GM19099 (cell line): ENCODE measurements around the gene PTPRN2.

Source experiments
- POLR2A ChIP-seq: IDR thresholded peaks from 3 replicates; pipeline ENCODE4 v1.6.1; 2011; ENCODE audit warnings: low read depth; ENCODE audit not compliant: insufficient read length; ENCODE audit errors: extremely low read depth

The PTPRN2 gene

GRCh38 chr7:158133515-158134271 is 453.9 kb downstream of the PTPRN2 start:
- TF ChIP-seq POLR2A, result no peak

- no peak for TF ChIP-seq POLR2A
Measured at GRCh38 chr7:158133057-158133456, 454.6 kb downstream of the PTPRN2 start.

- no peak for TF ChIP-seq POLR2A
Measured at GRCh38 chr7:158130023-158130409, 457.6 kb downstream of the PTPRN2 start.

GRCh38 chr7:158129037-158130022 is 458.3 kb downstream of the PTPRN2 start:
- TF ChIP-seq POLR2A, result no peak

- TF ChIP-seq POLR2A, result no peak
Measured at GRCh38 chr7:158128572-158128971, 459.1 kb downstream of the PTPRN2 start.

DNA sequence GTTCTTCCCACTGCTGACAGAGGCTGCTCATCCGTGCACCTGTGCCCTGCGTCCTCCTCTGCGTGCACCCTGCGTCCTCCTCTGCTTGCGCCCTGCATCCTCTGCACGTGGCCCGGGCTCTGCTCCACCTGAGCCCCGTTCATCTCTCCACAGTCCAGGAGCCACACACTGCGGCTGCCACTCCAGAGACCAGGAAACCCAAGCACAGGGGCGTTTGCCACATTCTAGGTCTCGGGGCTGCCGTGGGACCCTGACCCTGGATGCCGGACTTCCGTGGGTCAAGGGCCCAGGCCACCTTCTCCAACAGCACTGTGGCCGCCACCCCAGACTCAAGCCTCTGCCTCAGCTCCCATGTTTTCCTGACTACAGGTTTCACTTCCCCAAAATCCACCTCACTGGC is 460.4 kb downstream of the PTPRN2 start:
- no peak for TF ChIP-seq POLR2A

DNA sequence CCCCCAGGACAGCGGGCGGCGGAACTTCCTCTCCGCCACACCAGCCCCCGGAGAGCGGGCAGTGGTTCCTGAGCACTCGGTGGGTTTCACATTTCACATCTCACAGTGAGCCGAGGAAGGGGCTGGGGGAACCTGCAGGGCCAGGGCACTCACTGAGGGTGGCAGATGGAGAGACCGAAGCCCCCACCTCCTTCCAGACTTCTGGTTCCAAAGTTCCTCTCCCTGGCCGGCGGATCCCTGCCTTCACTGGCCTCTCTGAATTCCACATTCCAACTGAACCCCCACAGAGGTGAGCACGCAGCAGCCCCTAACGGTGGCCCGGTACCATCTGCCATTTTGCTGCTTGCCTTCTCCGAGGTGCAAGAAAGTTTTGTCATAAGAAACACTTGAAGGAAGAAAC is 461.0 kb downstream of the PTPRN2 start:
- TF ChIP-seq POLR2A, result no peak

DNA sequence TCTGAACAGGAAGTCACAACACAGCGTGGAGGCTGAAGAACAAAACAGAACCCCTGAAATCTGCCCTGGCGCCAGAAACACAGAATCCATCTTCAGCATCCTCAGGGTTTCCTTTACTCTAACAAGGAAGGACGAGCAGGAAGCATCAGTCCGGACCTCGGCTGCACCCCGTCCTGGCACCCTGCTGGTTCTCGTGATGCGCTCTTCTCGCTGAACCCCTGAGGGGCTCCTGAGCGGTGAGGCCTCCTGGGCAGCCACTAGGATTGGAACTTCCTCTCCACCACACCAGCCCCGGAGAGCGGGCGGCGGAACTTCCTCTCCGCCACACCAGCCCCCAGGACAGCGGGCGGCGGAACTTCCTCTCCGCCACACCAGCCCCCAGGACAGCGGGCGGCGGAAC is 461.9 kb downstream of the PTPRN2 start:
- no peak for TF ChIP-seq POLR2A

DNA sequence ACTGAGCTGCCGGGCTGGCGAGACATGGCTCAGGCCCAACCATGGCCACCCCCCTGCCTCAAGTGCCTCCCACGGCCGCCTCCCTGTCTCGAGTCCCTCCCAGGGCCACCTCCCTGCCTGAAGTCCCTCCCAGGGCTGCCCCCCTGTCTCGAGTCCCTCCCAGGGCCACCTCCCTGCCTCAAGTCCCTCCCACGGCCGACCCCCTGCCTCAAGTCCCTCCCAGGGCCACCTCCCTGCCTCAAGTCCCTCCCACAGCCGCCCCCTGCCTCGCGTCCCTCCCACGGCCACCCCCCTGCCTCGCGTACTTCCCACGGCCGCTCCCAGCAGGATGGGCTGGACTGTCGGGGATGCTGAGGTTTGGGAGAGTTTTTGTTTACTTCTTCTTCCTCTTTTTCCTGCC is 462.5 kb downstream of the PTPRN2 start:
- no peak for TF ChIP-seq POLR2A

DNA sequence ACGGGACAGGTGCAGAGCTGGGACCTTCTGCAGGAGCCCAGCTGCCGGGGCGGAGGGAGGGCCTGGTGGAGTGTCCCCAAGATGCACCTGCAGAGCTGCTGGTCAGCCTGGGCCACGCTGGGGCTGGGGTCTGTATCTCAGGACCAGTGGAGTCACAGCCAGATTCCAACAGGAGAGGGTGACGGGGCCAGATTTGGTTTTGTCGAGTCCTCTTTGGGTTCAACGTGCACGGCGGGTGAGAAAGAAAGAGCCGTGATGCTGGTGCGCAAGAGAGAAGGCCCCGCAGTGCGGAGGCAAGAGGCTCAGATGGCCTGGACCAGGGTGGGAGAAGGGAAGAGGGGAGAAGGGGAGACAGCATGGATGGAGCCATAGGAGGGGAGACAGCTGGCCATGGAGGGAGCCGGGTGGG is 462.9 kb downstream of the PTPRN2 start:
- TF ChIP-seq POLR2A, result no peak

DNA sequence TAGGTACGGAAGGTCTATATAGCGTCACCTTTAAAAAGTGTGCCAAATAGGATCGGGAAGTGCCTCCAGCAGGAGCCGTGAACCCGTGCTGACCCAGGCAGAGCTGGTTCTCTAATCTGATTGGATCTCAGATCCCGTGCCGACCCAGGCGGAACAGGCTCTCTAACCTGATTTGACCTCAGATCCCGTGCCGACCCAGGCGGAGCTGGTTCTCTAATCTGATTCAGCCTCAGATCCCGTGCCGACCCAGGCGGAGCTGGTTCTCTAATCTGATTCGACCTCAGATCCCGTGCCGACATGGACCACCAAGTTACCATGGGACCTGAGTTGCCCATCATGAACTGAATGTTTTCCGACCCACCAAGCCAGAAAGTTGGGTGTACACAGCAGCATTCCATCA is 463.9 kb downstream of the PTPRN2 start:
- no peak for TF ChIP-seq POLR2A

- TF ChIP-seq POLR2A, result no peak
Measured at GRCh38 chr7:158123214-158123613, 464.4 kb downstream of the PTPRN2 start.

GRCh38 chr7:158121441-158122045 is 466.1 kb downstream of the PTPRN2 start:
- no peak for TF ChIP-seq POLR2A

- no peak for TF ChIP-seq POLR2A
Measured at GRCh38 chr7:158120716-158121115, 466.9 kb downstream of the PTPRN2 start.

DNA sequence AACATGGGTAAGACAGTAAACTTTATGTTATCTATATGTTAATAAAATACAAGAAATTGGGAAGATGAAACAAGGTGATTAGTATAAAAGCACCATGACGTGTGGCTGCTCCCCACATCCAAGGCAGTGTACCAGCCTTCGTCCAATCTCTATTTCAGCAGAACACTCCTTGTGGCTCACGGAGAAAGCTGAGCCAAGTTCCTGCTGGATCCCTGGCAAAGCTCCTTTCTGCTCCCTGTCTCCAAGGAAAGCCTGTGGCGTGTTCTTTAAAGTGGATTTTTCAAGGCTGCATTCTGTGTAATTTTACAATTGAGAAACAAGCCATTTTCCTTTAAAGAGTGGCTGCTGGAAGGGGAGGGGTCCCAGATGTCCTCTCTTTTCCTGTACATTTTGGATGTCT is 467.3 kb downstream of the PTPRN2 start:
- no peak for TF ChIP-seq POLR2A
